SH-SY5Y (cell line): ENCODE data around the gene IKZF1.

Source experiments
- GATA2 ChIP-seq: IDR thresholded peaks from 2 replicates; pipeline ENCODE4 v1.6.1; 2011; ENCODE audit warnings: mild to moderate bottlenecking, low read depth, low read length
- GATA3 ChIP-seq: IDR thresholded peaks from 2 replicates; pipeline ENCODE4 v1.6.1; 2011; ENCODE audit warnings: low read depth, mild to moderate bottlenecking, low read length, moderate library complexity

DNA sequence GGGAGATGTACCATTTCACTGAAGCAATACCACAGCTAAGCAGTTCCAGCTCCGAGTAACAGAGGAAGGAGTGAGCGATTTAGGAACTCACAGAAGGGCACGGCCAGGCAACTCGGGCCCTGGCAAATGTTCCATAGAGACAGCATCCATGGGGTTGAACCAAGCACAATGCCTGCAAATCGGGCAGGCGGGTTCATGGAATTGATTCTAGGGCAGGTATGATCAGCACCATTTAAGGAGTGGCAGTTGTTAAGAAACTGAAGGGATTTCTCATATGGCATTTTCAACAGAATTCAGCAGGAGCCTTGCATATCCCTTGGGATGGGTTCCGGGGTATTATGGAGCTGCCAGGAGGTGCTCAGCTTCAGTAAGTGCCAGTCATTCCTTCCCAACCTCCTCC lies 66.4 kb downstream of the IKZF1 start:
- no peak for TF ChIP-seq GATA2
- no peak for TF ChIP-seq GATA3
